Dedifferentiated amniotic fluid mesenchymal stem cell (primary cell): ENCODE data around the gene MYCBPAP.

ENCODE experiments used
- DNase-seq: peaks from one replicate; pipeline ENCODE4 v3.0.0-alpha.2; 2016; ENCODE audit errors: extremely low spot score

The MYCBPAP gene

GRCh38 chr17:50518384-50519023 is 10.3 kb downstream of the MYCBPAP start:
- no peak for DNase-seq

- no peak for DNase-seq
These were observed 11.0 kb downstream of the MYCBPAP start for GRCh38 chr17:50519141-50519834.

- DNase-seq: no peak
These were observed 12.2 kb downstream of the MYCBPAP start for GRCh38 chr17:50520483-50520882.

GRCh38 chr17:50521514-50521913 is 13.3 kb downstream of the MYCBPAP start:
- DNase-seq: no peak

- no peak for DNase-seq
These were observed 14.5 kb downstream of the MYCBPAP start for GRCh38 chr17:50522766-50523165.

GRCh38 chr17:50523208-50523607 is 15.0 kb downstream of the MYCBPAP start:
- DNase-seq: no peak

GRCh38 chr17:50524838-50525237 is 16.6 kb downstream of the MYCBPAP start:
- no peak for DNase-seq

GRCh38 chr17:50527155-50527762 is 19.0 kb downstream of the MYCBPAP start:
- no peak for DNase-seq

GRCh38 chr17:50527949-50528474 is 19.8 kb downstream of the MYCBPAP start:
- no peak for DNase-seq

GRCh38 chr17:50529849-50530248 is 21.6 kb downstream of the MYCBPAP start:
- DNase-seq: no peak

- no peak for DNase-seq
These were observed 23.3 kb downstream of the MYCBPAP start for GRCh38 chr17:50531428-50532025.

- DNase-seq: no peak
These were observed 24.3 kb downstream of the MYCBPAP start, which contains the start of gene EPN3 for GRCh38 chr17:50532452-50533024. Gene EPN3, plus strand, starts transcription at chr17:50532735. Its CDS starts 3,822 bp downstream, at chr17:50536557.

GRCh38 chr17:50533185-50533584 is 24.9 kb downstream of the MYCBPAP start:
- DNase-seq: no peak

- no peak for DNase-seq
These were observed 25.5 kb downstream of the MYCBPAP start for GRCh38 chr17:50533720-50534148.

- no peak for DNase-seq
These were observed 26.2 kb downstream of the MYCBPAP start for GRCh38 chr17:50534222-50534978.

- DNase-seq: no peak
These were observed 26.7 kb downstream of the MYCBPAP start for GRCh38 chr17:50534979-50535326.

- DNase-seq: no peak
These were observed 27.2 kb downstream of the MYCBPAP start for GRCh38 chr17:50535407-50535806.

- DNase-seq: no peak
These were observed 28.7 kb downstream of the MYCBPAP start for GRCh38 chr17:50536683-50537646.

- no peak for DNase-seq
These were observed 29.7 kb downstream of the MYCBPAP start for GRCh38 chr17:50537721-50538548.
